Stimulated activated CD8-positive, alpha-beta memory T cell treated with anti-CD3 and anti-CD28 coated beads, Interleukin-7, amount 100 ng/mL, for 48 hours (primary cell): ENCODE measurements around the gene DPP6.

Experiments used
- DNase-seq, 2 donors: peaks; one replicate each; pipeline ENCODE4 v3.0.0-alpha.2; 2020; ENCODE audit warnings: low read depth in 1 of 2; ENCODE audit errors: extremely low read depth in 1 of 2

The DPP6 gene

DNA sequence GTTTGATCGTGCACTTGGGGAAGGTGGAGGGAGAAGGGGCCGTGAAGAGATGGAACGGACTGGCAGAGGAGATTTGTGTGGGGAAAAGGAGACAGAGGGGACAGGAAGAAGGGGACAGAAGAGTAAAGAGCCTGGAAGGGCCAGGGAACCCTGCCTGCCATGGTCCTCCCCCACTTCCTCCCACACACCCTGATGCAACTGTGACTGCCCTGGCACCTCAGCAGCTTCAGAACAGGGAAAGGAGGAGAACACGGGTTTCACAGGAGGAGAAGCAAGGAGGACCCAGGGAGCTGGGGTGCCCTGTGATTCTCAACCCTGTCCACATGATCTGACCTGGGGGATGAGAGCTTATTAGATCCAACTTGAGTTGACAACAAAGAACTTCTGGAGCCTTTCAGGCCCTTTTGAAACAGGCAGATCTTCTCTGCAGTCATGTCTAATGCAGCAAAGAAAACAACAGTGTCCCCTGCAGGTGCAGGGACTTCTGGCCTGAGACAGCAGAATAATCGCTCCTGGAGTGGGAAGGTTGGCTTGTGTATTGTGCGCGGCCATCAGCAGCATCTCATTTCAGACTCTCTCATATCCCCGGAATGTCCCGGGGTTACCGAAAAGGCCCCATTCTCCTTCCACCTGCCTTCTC is 529.2 kb downstream of the DPP6 start:
- DNase-seq = no peak

DNA sequence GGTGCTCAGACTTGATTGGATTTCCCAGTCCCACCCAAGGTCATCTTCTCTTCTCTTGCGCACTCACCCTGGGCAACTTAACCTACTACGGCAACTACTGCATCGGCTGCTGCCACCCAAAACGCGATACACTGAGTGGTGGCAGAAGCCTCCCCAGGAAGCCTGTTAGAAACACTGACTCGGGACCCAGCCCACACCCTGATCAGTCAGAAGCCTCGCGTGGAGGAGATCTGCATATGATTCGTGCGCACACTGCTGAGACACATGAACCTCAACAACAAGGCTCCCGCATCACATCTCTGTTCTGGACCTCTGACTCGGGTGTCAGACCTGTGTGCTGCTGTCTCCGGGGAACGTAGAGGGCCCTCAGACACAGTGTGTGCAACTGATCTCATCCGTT is 531.3 kb downstream of the DPP6 start:
- DNase-seq = no peak

DNA sequence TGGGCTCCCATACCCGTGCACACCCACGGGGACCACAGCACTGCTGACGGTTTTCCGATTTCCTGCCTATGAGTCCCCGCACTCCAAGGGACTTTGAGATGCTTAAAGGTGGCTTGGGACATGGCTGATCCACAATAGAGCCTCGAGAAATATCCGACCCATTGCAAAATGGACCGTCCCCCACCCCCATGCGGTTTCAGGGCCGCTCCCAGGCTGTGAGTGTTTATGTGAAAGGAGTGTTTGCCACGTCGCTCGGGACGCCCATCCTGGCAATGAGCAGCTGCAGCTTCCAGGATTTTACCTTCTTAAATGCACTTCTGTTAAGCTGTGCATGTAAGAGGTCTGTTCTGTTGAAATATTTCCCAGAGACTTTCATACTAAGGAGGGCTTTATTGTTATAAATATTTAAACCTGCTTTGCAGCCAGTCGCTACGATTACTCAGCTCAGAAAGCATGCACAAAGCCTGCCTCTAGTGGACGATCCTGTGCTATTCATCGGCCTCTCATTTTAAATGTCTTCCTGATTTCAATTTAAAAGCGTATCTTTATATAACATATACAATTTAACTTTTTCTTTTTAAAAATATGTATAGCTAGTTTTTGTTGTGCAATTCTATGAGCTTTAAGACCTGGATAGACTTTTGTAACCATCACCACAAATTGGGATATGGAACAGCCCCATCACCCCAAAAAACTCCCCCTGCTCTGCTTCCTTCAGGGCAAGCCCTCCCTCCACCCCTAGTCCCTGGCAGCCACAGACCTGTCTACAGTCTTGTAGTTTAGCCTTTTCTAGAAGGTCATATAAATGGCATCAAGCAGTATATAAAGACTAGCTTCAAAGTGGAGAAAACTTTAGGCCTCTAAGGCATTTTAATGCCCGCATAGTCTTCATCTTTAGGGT is 532.4 kb downstream of the DPP6 start:
- no peak for DNase-seq

DNA sequence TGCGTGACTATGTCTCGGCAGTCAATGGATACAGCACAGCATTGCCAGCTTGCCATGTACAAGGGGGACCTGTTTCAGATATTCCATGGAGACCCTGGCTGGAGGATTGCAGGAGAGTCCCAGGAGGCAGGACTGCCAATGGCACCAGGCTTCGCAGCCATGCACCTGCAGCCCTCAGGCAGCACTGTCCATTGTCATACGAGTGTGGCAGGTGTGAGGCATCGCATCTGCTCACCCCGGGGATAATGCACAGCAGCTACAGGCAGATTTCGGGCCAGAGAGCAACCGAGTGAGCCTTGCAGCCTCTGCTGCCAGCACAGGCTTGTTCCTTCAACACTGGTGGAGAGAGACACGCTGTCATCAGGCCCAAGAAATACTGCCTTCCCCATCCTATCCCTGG is 535.6 kb downstream of the DPP6 start:
- DNase-seq = no peak

DNA sequence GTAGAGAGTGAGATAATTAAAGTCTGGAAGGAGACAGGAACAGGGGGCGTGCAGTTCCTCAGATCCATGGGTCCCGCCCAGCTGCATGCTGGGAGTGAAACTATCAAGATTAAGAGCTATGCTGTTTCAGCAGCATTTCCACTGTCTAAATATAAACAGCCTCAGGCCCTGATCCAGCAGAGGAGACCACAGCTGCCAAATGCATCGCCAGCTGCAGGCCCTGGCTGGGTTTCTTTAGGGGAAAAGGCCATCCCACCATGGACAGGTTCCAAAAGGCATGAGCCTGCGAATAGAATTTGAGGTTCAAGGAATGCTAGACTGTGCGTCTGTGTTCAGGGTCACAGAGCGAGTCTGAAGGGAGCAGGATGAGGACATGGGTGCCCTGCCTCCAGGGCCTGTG is 539.3 kb downstream of the DPP6 start:
- DNase-seq = no peak

DNA sequence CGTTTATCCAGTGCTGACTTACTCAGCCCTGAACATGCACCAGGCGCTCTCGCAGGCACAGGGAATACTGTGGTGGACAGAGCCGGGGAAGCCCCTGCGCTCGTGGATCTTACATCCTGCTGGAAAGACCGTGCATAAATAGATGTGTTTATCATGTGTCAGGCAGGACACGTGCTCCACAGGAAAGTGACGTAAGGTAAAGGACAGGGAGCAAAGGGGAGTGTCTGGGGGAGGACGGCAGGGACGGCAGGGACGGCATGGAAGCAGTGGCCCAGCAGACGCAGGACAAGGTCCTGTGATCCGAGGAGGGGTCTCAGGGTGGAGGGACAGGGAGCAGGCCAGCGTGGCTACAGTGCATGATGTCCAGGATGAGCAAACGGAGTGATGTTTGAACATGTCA is 540.2 kb downstream of the DPP6 start:
- no peak for DNase-seq

DNA sequence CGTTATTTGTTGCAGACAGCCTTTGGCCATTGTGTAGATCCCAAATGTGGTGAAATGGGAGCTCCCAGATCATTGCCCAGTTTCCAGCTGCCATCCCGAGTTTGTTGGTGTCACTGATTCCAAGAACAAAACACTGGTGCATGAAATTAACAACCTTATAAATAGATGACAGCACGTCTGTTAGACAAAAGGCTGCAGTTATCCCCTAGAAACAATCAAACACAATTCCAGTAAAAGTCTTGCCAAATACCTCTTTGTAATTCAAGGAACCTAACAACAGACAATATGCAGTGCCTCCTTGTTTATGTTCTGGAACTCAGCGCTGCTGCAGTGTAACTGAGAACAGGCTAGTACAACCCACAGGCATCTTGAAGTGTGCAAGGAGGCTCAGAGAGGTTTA is 546.2 kb downstream of the DPP6 start:
- DNase-seq = no peak

DNA sequence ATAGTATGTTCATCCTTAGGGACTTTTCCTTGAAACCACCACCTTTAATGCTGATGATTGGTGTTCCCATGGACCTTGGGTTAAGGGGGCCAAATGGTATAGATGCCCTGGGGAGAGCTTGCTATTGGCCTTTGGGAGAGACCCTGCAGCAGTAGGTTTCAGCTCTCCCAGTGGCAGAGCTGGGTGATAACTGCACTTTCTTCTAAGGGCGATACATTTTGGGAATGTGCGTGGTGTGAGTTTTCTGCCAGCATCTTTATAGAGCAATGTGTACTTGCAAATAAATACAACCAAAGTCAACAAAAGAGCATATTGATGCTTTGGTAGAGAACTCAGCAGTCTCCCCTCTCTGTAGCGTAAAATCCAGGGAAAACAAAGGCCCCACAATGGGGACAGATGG is 546.7 kb downstream of the DPP6 start:
- no peak for DNase-seq

DNA sequence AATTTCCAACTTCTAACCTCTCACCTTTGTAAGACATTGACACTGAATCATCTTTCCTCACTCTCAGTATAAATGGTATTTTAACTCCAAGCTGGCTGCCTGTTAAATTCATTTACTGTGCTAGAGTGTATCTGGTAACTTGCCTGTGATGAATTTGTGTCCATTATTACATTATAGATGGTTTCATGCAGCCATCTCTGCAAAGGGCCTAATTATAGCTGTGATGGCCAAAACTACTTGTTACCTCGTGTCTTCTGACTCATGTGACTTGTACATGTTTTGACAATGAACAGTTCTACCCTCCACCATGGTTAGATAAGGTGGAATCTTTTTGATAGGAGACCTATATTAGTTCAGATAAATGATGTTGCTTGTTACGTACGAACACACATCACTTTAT is 558.7 kb downstream of the DPP6 start:
- DNase-seq = no peak

DNA sequence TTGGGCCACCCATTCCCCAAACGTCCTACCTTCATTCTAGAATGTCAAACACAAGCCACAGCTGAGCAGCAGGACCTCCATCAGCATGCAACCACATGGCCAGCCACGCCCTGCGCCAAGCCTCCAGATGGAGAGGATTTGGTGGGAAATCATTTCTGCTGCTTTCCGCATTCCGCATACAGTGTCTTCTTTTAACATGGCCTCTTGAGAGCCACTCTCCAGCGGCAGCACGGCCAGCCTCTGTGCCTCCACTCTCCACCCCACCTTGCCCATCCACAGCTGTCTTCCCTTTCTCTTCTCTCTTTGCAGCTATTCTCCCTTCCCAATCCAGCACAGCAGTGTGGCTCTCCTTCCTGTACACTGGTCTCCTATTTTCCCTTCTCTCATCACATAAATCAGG is 561.6 kb downstream of the DPP6 start:
- DNase-seq = no peak

DNA sequence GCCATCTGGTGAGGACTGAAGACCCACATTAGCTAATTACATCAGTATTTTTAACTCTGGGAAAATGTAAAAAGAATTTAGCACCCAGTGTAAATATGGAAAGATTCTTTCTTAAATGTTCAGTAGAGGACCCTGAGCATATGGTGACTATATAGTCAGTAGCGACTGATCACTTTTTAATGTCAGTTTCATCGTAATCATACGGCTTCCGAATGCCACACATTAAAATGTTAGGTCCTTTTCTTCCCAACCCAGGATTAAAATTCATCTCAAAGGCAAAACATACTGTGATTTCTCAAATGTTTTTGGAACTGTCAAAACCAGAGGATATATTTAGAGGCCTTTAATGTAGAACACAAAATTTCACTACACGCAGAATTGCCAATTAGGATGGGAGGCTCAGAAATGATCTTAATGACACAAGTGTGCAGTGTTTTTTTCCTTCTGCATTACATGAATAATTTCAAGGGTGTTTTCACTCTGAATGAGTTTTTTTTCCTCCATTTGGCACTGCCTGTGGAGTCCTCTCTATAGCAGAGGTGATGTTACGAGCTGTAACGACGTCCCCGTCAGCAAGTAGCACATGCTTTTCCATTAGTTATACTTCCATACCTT is 568.0 kb downstream of the DPP6 start:
- DNase-seq = no peak

DNA sequence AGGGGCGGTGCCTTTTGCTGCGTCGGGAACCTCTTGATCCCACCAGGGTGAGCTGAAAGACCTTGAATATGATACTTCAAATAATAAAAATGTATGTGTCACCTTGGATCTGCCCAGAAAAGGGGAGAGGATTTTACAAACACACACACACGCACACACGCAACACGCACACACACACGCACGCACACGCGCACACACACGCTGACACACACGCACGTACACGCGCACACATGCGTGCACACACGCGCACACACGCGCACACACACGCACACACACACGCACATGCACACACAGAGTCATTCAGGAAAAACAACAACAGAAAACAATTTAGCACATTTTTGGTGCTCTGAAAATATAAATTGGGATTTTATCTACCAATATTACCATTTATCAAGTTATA is 571.2 kb downstream of the DPP6 start:
- no peak for DNase-seq

DNA sequence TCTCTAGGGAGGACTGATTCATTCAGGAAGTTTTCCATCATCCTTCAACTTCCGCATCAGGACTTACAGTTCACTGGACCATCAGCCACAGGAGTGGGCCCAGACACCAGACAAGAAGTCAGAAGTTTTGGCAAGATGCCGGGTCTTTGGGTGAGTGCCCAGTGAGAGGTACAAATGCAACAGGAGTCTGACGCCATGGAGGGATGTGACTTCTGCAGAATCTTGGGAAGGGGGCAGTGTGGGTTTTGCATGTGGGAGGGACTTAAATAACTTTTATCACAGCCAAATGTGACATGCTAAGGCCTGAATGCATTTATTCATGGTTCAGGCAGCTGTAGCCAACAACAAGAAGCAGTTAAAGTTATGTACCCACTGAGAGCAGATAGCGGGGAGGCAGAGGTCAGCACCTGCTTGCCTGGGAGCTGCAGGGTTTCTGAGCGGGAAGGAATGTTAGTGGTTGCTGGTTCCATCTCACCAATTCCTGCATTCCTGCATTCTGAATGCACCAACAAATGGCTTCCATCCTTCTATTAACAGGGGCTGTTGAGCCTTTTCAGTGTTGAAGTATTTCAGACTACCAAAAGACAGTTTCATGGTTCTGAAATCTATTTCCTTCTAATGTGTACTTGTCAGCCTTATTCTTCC is 575.6 kb downstream of the DPP6 start:
- no peak for DNase-seq

DNA sequence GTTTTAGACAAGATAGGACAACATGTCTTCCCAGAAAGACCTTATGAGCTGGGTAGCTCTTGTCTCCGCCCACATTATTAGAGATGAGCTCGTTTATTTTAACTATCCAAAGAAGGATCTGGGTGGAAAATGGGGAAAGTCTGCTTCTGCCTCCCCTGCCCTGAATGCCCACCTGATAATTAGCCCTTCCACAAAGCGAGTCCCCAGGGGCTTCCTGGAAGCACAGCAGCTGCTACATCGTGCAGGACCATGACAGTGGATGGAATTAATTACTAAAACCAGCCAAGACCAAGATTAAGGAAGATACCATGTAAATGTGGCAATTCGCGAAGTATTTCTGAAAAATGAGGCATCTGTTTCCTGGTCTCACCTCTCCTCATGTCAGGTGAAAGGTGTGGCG is 576.4 kb downstream of the DPP6 start:
- no peak for DNase-seq

DNA sequence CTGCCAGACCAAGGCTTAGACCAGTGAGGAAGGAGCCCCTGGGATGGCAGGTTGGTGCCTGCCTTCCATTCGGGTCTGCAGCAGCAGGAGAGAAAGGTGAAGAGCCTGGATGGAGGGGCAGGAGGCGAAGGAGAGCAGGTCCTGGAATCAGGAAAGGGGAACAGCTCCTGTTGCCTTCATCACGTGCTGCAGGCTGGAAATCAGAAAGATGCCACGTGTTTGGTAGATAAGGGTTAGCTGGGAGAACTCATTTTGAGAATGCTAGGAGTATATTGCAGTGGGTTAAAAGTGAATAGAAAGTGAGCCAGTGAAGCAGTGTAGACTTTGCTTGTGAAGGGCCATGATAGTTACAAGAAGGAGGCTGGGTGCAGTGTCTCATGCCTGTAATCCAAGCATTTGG is 579.0 kb downstream of the DPP6 start:
- no peak for DNase-seq

DNA sequence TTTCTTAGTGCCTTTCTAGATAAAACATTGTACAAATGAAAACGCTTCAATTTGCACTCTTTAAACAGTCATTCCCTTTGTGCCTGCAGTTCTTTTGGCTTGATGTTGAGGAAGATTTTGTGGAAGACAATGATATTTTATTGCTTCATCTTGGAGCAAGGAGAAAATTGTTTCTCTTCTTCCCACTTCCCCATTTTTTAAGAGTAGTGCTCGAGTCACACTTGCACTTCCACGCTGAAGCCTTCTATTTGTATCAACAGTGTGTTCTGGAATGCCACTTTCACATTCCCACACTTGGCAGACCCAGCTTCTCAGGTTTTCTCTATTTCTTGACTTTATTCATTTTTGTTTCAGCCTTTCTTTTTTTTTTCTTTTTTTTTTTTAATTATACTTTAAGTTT is 581.4 kb downstream of the DPP6 start:
- DNase-seq = no peak

DNA sequence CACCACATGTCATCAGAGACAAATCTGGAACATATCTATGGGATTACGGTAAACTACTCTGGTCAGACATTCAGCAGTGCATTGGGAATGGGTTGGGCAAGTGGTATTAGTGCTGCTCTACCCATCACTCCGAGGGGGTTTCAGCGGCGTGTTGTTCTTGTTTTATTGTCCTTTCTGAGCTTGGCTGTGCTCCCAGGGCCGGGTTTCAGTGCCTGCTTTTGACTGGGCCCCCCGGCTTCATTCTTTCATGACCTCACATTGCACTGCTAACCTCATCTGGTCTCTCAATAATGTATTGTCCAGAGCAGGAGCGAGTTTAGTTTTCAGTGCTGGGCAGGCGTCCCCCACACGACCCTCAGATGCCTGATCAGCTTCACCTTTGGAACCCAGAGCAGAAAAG is 586.1 kb downstream of the DPP6 start:
- no peak for DNase-seq

DNA sequence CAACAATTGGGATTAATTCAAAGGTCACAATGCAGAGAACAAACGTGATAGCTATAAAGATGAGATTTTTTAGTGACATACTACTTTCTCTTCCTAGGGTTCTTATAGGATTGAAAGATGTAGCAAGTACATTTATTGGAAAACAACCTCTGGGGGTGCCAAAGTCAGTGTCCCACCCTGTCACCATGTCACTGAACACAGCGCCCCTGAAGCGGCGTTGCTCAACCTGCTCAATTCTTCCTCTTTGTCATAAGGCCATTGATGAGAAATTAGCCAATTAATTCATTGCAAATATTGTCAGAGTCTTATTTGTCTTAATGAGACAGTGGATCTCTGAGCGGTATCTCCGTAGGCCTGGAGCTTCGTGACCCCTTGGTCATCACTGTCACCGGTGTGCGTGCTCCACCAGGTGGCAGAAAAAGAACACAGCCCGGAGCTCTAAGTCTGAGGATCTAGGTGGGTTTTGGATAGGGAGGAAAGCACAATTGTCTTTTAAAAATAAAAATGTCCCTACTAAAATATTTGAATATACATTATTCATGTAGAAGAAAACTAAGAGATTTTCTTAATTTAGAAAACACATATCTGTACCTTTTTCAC is 588.2 kb downstream of the DPP6 start:
- DNase-seq = no peak

DNA sequence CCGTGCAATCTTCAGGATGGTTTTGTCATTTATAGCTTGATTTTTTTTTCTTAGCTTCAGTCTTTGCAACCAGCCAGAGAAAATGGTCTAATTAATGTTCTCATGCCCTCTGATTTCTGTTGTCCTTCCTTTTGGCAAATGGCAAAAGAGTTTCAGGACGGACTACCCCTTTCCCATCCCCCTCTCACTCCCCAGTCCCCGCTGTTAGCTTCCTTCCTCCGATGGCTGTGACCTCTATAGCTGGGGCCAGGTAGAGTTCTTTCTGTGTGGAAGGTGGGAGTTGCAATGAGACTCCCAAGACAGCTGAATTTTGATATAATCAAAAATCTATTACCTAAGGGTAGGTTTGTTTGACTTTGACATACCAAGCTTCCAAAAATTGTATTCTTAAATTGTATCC is 588.7 kb downstream of the DPP6 start:
- no peak for DNase-seq

DNA sequence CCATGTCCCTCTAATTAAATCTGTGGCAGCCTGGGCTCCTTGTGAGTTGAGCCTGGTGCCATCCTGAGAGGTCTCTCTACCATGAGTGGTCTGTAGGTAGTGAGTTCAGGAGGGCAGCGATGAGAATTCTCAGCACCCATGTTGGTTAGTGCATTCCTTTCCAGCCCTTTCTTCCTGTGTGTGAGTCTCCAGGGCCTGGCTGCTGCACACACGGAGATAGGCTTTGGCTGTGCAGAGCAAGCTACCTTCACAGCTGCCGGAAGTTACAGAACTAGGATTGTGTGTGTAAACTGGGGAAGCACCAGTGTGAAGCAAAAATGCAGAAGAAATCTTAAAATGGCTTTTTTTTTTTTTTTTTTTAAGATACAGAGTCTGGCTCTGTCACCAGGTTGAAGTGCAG is 592.2 kb downstream of the DPP6 start:
- DNase-seq = no peak
